ENCODE measurements around the gene DNAAF3. TPM values are rescaled to one million over a fixed set of nuclear protein-coding genes. Genes with fewer than 3 reads are reported as not detected.
"Not testable (repeated sequence)": the region's sequence is repeated elsewhere in the genome, so short reads cannot be mapped to it uniquely, and the experiment has no call there.

The DNAAF3 gene
- total RNA-seq, 3 donors from 2014 or later, result 0.25 to 0.45 TPM; not detected in 1

- DNase-seq, result no peak
- no peaks in the 10 kb centered on the region for H3K36me3 Mint-ChIP-seq (ENCODE audit: insufficient read depth)
- H3K4me3 Mint-ChIP-seq, result no peak overlapping the region
- ATAC-seq, result no peak
- peaks cover 78% of the 10 kb centered on the region for H3K27me3 Mint-ChIP-seq (ENCODE audit: low read depth)
- peaks cover 23% of the 10 kb centered on the region for H3K4me1 Mint-ChIP-seq (ENCODE audit: low read depth)
- no peaks in the 10 kb centered on the region for H3K9me3 Mint-ChIP-seq
Observed at GRCh38 chr19:55169136-55169535, 2.7 kb upstream of the DNAAF3 start.

DNA sequence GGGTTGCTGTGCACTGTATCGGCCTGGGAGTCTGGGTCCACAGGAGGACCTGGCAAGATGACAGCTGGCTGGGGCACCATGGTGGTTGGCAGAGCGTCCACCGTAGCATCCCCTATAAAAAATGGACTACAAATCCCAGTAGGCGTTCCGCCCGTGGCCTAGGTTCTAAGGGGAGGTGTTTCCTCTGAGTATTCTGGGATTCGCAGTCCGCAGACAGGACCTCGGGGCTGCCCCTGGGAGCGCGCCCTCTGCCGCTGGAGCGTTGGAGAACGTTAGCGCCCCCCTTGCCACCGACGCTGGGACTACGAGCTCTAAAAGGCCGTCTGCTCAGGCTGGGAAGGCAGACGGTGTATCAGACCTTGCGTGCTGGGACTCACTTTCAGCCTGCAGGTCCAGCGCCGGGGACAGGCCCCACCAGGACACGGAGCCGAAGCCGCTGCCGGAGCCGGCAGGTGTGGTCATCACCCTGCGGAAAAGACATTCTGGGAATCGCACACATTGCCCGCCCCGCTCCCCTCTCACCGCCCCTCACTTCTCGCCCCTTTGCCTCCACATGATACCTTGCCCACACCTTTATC lies 372 bp downstream of the DNAAF3 start:
- DNase-seq, result peak; percentile 29
- peaks cover 71% of the 10 kb centered on the region for H3K27me3 Mint-ChIP-seq (ENCODE audit: low read depth)

DNA sequence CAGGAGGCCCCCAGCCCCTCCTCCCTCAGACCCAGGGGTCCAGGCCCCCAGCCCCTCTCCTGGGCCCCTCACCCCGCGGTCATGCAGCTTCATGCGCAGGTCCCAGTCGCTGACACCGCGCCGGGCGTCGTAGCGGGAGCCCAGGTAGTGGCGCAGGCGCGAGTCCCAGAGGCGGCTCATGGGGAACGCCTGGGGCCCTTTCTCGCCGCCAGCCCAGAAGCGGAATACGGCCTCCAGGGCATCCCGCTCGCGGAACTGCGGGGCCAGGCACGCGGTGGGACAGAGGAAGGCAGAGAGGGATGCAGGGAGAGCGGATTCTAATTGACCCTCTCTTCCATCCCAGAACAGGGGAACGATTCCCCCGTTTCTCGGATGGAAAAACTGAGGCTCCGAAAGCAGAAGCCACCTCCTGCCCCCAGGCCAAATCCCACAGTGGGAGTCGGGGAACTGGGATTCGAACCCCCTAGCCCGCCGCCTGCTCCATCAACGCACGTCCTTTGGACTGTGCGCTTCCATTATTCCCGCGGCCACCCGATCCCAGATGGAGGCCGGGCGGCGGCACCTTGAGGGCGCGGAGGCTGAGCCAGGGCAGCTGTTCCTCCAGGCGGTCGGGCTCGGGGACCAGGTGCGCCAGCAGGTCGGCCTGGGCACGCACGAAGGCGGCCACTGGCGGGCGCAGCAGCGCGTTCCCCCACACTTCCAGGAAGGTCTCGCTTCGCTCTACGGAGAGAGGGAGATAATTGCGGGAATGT lies 4.7 kb downstream of the DNAAF3 start:
- Mint-ChIP-seq H3K9me3 (no peaks in the 10 kb centered on the region), H3K36me3 (ENCODE audit: insufficient read depth) (no peaks in the 10 kb centered on the region), H3K27me3 (ENCODE audit: low read depth) (peaks cover 75% of the 10 kb centered on the region)

More for the DNA sequence above, 372 bp downstream of the DNAAF3 start:
- H3K4me1 Mint-ChIP-seq (ENCODE audit: low read depth), result peaks cover 12% of the 10 kb centered on the region
- H3K36me3 Mint-ChIP-seq (ENCODE audit: insufficient read depth), result no peaks in the 10 kb centered on the region
- H3K4me3 Mint-ChIP-seq, result no peak overlapping the region
- ATAC-seq, result peak; percentile 70 to 77
- no peaks in the 10 kb centered on the region for H3K9me3 Mint-ChIP-seq

GRCh38 chr19:55160986-55161365 lies 5.4 kb downstream of the DNAAF3 start:
- Mint-ChIP-seq H3K27me3 (ENCODE audit: low read depth) (peaks cover 75% of the 10 kb centered on the region), H3K9me3 (no peaks in the 10 kb centered on the region), H3K4me1 (ENCODE audit: low read depth) (peaks cover 4% of the 10 kb centered on the region), H3K36me3 (ENCODE audit: insufficient read depth) (no peaks in the 10 kb centered on the region), H3K4me3 (no peak overlapping the region)
- no peak for DNase-seq
- no peak for ATAC-seq

More for the DNA sequence above, 4.7 kb downstream of the DNAAF3 start:
- Mint-ChIP-seq H3K4me1 (ENCODE audit: low read depth) (peaks cover 11% of the 10 kb centered on the region), H3K4me3 (no peak overlapping the region)
- no peak for DNase-seq
- no peak for ATAC-seq

DNA sequence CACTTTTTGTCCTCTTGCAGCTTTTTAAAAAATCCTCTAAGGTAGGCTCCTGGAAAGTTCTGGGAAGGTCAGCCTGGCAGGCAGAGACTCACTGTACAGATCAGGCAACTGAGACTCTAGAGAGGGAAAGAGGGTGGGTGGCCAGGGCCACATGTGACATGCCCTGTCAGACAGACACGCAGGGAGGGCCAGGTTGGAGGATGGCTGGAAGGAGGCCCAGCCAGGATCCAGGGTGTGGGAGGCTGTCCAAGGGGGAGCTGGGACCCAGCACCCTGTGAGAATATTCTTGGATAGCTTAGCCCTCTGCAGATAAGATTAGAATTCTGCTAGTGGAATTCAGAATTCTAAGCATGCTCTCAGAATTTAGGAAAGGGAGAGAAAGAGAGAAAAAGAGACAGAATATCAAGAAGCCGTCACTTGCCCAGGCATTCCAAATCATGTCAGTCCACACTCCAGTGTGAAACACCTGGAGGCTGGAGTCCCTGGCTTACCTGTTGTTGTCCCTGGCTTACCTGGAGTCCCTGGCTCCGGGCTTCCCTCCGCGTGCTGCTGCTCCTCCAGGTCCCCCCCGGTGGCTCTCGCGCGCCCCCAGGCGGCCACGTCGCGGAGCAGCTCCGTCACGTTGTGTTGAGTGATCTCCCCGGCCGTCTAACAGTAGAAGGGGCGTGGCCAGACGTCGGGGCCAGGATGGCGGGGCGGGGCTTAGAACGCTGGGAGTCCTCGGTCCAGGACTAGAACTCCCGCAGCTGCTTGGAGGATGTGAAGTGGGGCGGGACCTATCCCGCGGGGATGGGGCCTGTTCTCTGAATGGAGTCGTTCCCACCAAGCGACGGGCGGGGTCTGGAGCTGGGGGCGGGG lies 6.1 kb downstream of the DNAAF3 start:
- H3K4me3 Mint-ChIP-seq, result no peak overlapping the region
- ATAC-seq (peak; percentile 96 to 97), DNase-seq (peak; percentile 81)
- H3K4me1 Mint-ChIP-seq (ENCODE audit: low read depth), result peaks cover 3% of the 10 kb centered on the region
- no peaks in the 10 kb centered on the region for H3K9me3 Mint-ChIP-seq
- H3K27me3 Mint-ChIP-seq (ENCODE audit: low read depth), result peaks cover 71% of the 10 kb centered on the region
- no peaks in the 10 kb centered on the region for H3K36me3 Mint-ChIP-seq (ENCODE audit: insufficient read depth)

DNA sequence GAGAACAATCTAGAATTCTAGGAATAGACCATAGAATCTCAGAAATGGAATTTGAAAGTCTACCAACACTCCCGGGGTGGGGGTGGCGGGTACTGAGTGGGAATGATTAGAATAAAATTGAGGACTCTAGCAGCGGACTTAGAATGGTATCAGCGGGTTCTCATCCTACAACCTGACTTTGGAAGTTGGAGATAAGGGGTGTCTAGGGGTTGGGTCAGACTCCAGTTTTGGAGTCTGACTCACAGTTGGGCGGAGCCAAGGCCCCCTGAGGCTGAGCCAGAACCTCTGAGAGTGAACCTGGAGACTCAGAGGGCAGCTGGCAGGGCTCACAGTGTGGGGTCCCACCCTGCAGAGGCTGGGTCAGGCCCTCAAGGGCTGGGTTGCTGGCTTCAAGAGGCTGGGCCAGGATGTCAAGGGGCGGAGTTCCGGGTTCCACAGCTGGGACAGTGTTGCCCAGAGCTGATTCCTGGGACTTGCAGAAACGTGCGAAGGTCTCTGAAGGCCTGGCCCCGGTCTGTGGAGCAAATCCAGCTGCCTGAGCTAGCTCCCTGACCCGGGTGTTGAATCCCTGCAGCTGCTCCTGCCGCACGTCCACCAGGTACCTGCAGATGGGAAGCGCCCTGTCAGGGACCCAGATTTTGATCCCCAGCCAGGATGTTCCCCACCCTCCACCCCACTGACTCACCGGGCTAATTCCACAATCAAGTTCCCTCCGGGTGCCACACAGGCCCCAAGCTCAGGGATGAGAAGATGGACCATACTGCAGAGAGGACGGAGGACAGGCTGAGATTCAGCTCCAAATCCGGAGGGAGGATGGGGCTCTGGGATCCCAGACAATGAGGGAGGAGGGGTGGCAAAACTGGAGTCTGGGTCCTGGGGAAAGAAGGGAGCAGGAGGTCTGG lies 7.3 kb downstream of the DNAAF3 start:
- Mint-ChIP-seq H3K27me3 (ENCODE audit: low read depth) (peaks cover 62% of the 10 kb centered on the region), H3K4me1 (ENCODE audit: low read depth) (peaks cover 8% of the 10 kb centered on the region), H3K4me3 (no peak overlapping the region), H3K9me3 (no peaks in the 10 kb centered on the region), H3K36me3 (ENCODE audit: insufficient read depth) (no peaks in the 10 kb centered on the region)
- no peak for ATAC-seq
- DNase-seq, result no peak

GRCh38 chr19:55158423-55158822 lies 8.0 kb downstream of the DNAAF3 start:
- ATAC-seq (no peak), DNase-seq (no peak)
- H3K27me3 Mint-ChIP-seq (ENCODE audit: low read depth), result peaks cover 56% of the 10 kb centered on the region
- H3K4me3 Mint-ChIP-seq, result no peak overlapping the region
- H3K4me1 Mint-ChIP-seq (ENCODE audit: low read depth), result peaks cover 13% of the 10 kb centered on the region
- no peaks in the 10 kb centered on the region for H3K9me3 Mint-ChIP-seq
- H3K36me3 Mint-ChIP-seq (ENCODE audit: insufficient read depth), result no peaks in the 10 kb centered on the region

GRCh38 chr19:55157064-55157908 lies 9.1 kb downstream of the DNAAF3 start, which contains the start of gene TNNI3:
TSS of gene TNNI3 (minus strand) at chr19:55157732. CDS start at chr19:55157589, 143 bp downstream.
- ATAC-seq (no peak), DNase-seq (no peak)
- Mint-ChIP-seq H3K9me3 (peaks cover under 1% of the 10 kb centered on the region), H3K4me3 (no peak within 1 kb of the TSS), H3K27me3 (ENCODE audit: low read depth) (peaks cover 50% of the 10 kb centered on the region), H3K36me3 (ENCODE audit: insufficient read depth) (no peaks in the 10 kb centered on the region), H3K4me1 (ENCODE audit: low read depth) (peaks cover 16% of the 10 kb centered on the region)

GRCh38 chr19:55156202-55157063 lies 10.0 kb downstream of the DNAAF3 start:
- no peaks in the 10 kb centered on the region for H3K36me3 Mint-ChIP-seq (ENCODE audit: insufficient read depth)
- DNase-seq, result no peak
- no peak for ATAC-seq
- peaks cover 48% of the 10 kb centered on the region for H3K27me3 Mint-ChIP-seq (ENCODE audit: low read depth)
- H3K4me3 Mint-ChIP-seq, result no peak overlapping the region
- H3K9me3 Mint-ChIP-seq, result peaks cover 10% of the 10 kb centered on the region
- peaks cover 22% of the 10 kb centered on the region for H3K4me1 Mint-ChIP-seq (ENCODE audit: low read depth)

DNA sequence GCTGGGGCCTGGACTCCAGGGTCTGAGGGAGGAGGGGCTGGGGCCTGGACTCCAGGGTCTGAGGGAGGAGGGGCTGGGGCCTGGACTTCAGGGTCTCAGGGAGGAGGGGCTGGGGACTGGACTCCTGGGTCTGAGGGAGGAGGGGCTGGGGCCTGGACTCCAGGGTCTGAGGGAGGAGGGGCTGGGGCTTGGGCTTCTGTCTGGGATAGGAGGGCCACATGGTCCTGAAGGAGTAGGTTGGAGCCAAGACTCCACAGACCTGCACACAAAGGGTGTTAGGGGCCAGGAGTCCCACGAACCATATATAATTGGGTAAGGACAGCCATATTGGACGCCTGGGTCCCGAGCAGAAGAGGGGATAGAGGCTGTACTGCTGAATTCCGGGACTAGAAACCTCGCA lies 10.6 kb downstream of the DNAAF3 start:
- not testable (repeated sequence) for H3K4me3 Mint-ChIP-seq; H3K36me3 Mint-ChIP-seq (ENCODE audit: insufficient read depth); DNase-seq; ATAC-seq
- peaks cover 11% of the 10 kb centered on the region for H3K9me3 Mint-ChIP-seq
- peaks cover 22% of the 10 kb centered on the region for H3K4me1 Mint-ChIP-seq (ENCODE audit: low read depth)
- H3K27me3 Mint-ChIP-seq (ENCODE audit: low read depth), result peaks cover 45% of the 10 kb centered on the region

GRCh38 chr19:55153652-55154264 lies 12.7 kb downstream of the DNAAF3 start:
- Mint-ChIP-seq H3K9me3 (peaks cover 11% of the 10 kb centered on the region), H3K36me3 (ENCODE audit: insufficient read depth) (no peaks in the 10 kb centered on the region), H3K4me3 (no peak overlapping the region), H3K4me1 (ENCODE audit: low read depth) (peaks cover 19% of the 10 kb centered on the region), H3K27me3 (ENCODE audit: low read depth) (peaks cover 44% of the 10 kb centered on the region)
- ATAC-seq (no peak), DNase-seq (no peak)

- H3K4me3 Mint-ChIP-seq, result no peak overlapping the region
- DNase-seq (no peak), ATAC-seq (peak in 1 of 2 donors; percentile 30)
- no peaks in the 10 kb centered on the region for H3K36me3 Mint-ChIP-seq (ENCODE audit: insufficient read depth)
- peaks cover 19% of the 10 kb centered on the region for H3K4me1 Mint-ChIP-seq (ENCODE audit: low read depth)
- peaks cover 35% of the 10 kb centered on the region for H3K27me3 Mint-ChIP-seq (ENCODE audit: low read depth)
- H3K9me3 Mint-ChIP-seq, result peaks cover 11% of the 10 kb centered on the region
Observed at GRCh38 chr19:55152017-55152416, 14.4 kb downstream of the DNAAF3 start.

Measured in activated T-cell treated with anti-CD3 and anti-CD28 coated beads, Interleukin-2, amount 50 U/mL, for 4 hours (primary cell).